A549 (cell line): ENCODE measurements around the gene ZSCAN20. TPM values are rescaled to one million over a fixed set of nuclear protein-coding genes. Genes with fewer than 3 reads are reported as not detected.

ENCODE experiments used
- ATAC-seq, 2 experiments: fragments of 200-7000 bp in 1 of 2; fragments of >200 bp in 1 of 2; cut with Nextera tagmentation in 1 of 2; cut with Tn5 transposase in 1 of 2; 3 replicates each; pipeline versions ENCODE4 v1.8.0 to v1.9.1; 2018 to 2020; ENCODE audit warnings: mild to moderate bottlenecking in 1 of 2, moderate library complexity in 1 of 2
- CTCF ChIA-PET: fragments of 300-600 bp; sonication (Branson Sonifier 250); formaldehyde crosslinking; extraction: SDS; loops from one replicate; lab custom pipeline; 2021; ENCODE audit warnings: antibody characterized with exemption, inconsistent platforms; lab: Yijun Ruan, JAX
- POLR2A ChIA-PET: fragments of 350-600 bp; formaldehyde crosslinking; extraction: SDS; loops from one replicate; lab custom pipeline; 2021; ENCODE audit warnings: antibody characterized with exemption, inconsistent platforms; lab: Yijun Ruan, JAX
- DNase-seq, 2 experiments: peaks; one replicate each; pipeline versions ENCODE4 v3.0.0 to v3.0.0-alpha.2; 2011 to 2016; ENCODE audit warnings: low read depth in 1 of 2, low spot score in 1 of 2
- FAIRE-seq: peaks from 2 replicates; lab custom pipeline; 2011; peaks lifted over from hg19 to GRCh38; lab: Jason Lieb, UNC
- H3K27ac ChIP-seq, 2 experiments: fragments of >200 bp; sonication (Bioruptor Twin); formaldehyde crosslinking; 3 replicates each; pipeline ENCODE4 v1.5.1; 2016 to 2017
- H3K4me1 ChIP-seq: fragments of >200 bp; sonication (Bioruptor Twin); formaldehyde crosslinking; 3 replicates; pipeline ENCODE4 v1.6.1; 2016
- H3K4me2 ChIP-seq: fragments of >200 bp; sonication (Bioruptor Twin); formaldehyde crosslinking; 3 replicates; pipeline ENCODE4 v1.6.1; 2016
- H3K4me3 ChIP-seq: fragments of >200 bp; sonication (Bioruptor Twin); formaldehyde crosslinking; 3 replicates; pipeline ENCODE4 v1.5.1; 2016
- H3K9me3 ChIP-seq: fragments of >200 bp; sonication (Bioruptor Twin); formaldehyde crosslinking; 3 replicates; pipeline ENCODE4 v1.6.1; 2016
- BHLHE40 ChIP-seq: IDR thresholded peaks from 2 replicates; pipeline ENCODE4 v1.6.1; 2012; ENCODE audit warnings: low read depth, low read length, inconsistent platforms
- CBX8 ChIP-seq: fragments of 200-600 bp; sonication (generic); IDR thresholded peaks from 2 replicates; pipeline ENCODE4 v1.6.1; 2016
- CEBPB ChIP-seq, 2 experiments: fragments of >200 bp in 1 of 2; sonication (Bioruptor Twin) in 1 of 2; formaldehyde crosslinking in 1 of 2; IDR thresholded peaks; 2 replicates each; pipeline ENCODE4 v1.6.1; 2012 to 2016
- E2F6 ChIP-seq: IDR thresholded peaks from 2 replicates; pipeline ENCODE4 v1.6.1; 2012; ENCODE audit warnings: low read depth, borderline replicate concordance
- EHF ChIP-seq: fragments of 250-450 bp; sonication (Bioruptor Pico); IDR thresholded peaks from 2 replicates; pipeline ENCODE4 v1.5.0; 2020; ENCODE audit warnings: mild to moderate bottlenecking
- EHMT2 ChIP-seq: fragments of 200-600 bp; sonication (generic); IDR thresholded peaks from 2 replicates; pipeline ENCODE4 v1.6.1; 2016; ENCODE audit warnings: antibody characterized with exemption, low read depth, mild to moderate bottlenecking, moderate library complexity
- ELK1 ChIP-seq: fragments of 150-350 bp; IDR thresholded peaks from 2 replicates; pipeline ENCODE4 v1.6.1; 2014; ENCODE audit warnings: low read depth, mild to moderate bottlenecking, low read length
- ESRRA ChIP-seq: fragments of 150-350 bp; IDR thresholded peaks from 2 replicates; pipeline ENCODE4 v1.6.1; 2014; ENCODE audit warnings: mild to moderate bottlenecking, low read length, borderline replicate concordance
- FOSB ChIP-seq: fragments of 250-450 bp; sonication (Bioruptor Pico); IDR thresholded peaks from 2 replicates; pipeline ENCODE4 v1.5.0; 2020; ENCODE audit warnings: mild to moderate bottlenecking, moderate library complexity
- FOSL2 ChIP-seq, 2 experiments: fragments of 450-650 bp in 1 of 2; fragments of >200 bp in 1 of 2; sonication (Bioruptor Twin) in 1 of 2; formaldehyde crosslinking; IDR thresholded peaks; 2 replicates each; pipeline versions ENCODE4 v1.5.0 to v1.6.1; 2016 to 2020; ENCODE audit warnings: mild to moderate bottlenecking in 1 of 2, moderate library complexity in 1 of 2
- HEYL ChIP-seq: fragments of 250-450 bp; sonication (Bioruptor Pico); IDR thresholded peaks from 2 replicates; pipeline ENCODE4 v1.8.0; 2021; ENCODE audit warnings: mild to moderate bottlenecking, moderate library complexity
- HMGXB4 ChIP-seq: fragments of 250-450 bp; sonication (Bioruptor Pico); IDR thresholded peaks from 2 replicates; pipeline ENCODE4 v1.5.0; 2021; ENCODE audit warnings: mild to moderate bottlenecking, moderate library complexity, borderline replicate concordance
- HOXA7 ChIP-seq: fragments of 250-450 bp; sonication (Bioruptor Pico); IDR thresholded peaks from 2 replicates; pipeline ENCODE4 v1.5.0; 2020; ENCODE audit warnings: mild to moderate bottlenecking, moderate library complexity
- HOXB13 ChIP-seq: fragments of 250-450 bp; sonication (Bioruptor Pico); IDR thresholded peaks from 2 replicates; pipeline ENCODE4 v1.5.0; 2020; ENCODE audit warnings: low read depth, mild to moderate bottlenecking, moderate library complexity
- KDM1A ChIP-seq: fragments of 200-600 bp; sonication (generic); IDR thresholded peaks from 2 replicates; pipeline ENCODE4 v1.6.1; 2016; ENCODE audit warnings: low read depth, mild to moderate bottlenecking
- MAX ChIP-seq: IDR thresholded peaks from 2 replicates; pipeline ENCODE4 v1.6.1; 2012
- MAZ ChIP-seq: fragments of 150-350 bp; IDR thresholded peaks from 2 replicates; pipeline ENCODE4 v1.6.1; 2014; ENCODE audit warnings: antibody characterized with exemption, low read depth, low read length, borderline replicate concordance
- MYC ChIP-seq: IDR thresholded peaks from 2 replicates; pipeline ENCODE4 v1.6.1; 2012; ENCODE audit warnings: mild to moderate bottlenecking, inconsistent platforms, low read length, improper control_type of control experiment, borderline replicate concordance
- NR3C1 ChIP-seq: fragments of >200 bp; sonication (Bioruptor Twin); formaldehyde crosslinking; IDR thresholded peaks from 3 replicates; pipeline ENCODE4 v1.6.1; 2017
- PHF8 ChIP-seq: fragments of 200-600 bp; sonication (generic); IDR thresholded peaks from 2 replicates; pipeline ENCODE4 v1.6.1; 2016; ENCODE audit warnings: low read depth, mild to moderate bottlenecking, antibody characterized with exemption, moderate library complexity, borderline replicate concordance
- POLR2AphosphoS2 ChIP-seq: conservative IDR thresholded peaks from 2 replicates; pipeline ENCODE4 v1.6.1; 2012; ENCODE audit warnings: low read length, improper control_type of control experiment, inconsistent platforms
- RCOR1 ChIP-seq: fragments of 150-350 bp; IDR thresholded peaks from 2 replicates; pipeline ENCODE4 v1.6.1; 2014; ENCODE audit warnings: antibody characterized with exemption, low read length, low read depth
- RFX5 ChIP-seq: fragments of 450-650 bp; IDR thresholded peaks from 2 replicates; pipeline ENCODE4 v1.7.1; 2014; ENCODE audit warnings: antibody characterized with exemption, mild to moderate bottlenecking, moderate library complexity
- TFCP2L1 ChIP-seq: fragments of 250-450 bp; sonication (Bioruptor Pico); IDR thresholded peaks from 2 replicates; pipeline ENCODE4 v1.5.0; 2021; ENCODE audit warnings: mild to moderate bottlenecking
- USF2 ChIP-seq: fragments of 450-650 bp; IDR thresholded peaks from 2 replicates; pipeline ENCODE4 v1.6.1; 2014; ENCODE audit warnings: antibody characterized with exemption
- ZFP36 ChIP-seq: fragments of 450-650 bp; IDR thresholded peaks from 2 replicates; pipeline ENCODE4 v1.6.1; 2014; ENCODE audit warnings: borderline replicate concordance; ENCODE audit not compliant: partially characterized antibody
- WGBS: methylation state at CpG from one replicate; pipeline ENCODE4 v1.1.6; 2017; ENCODE audit errors: missing lambda C conversion rate; 5-methylcytosine and 5-hydroxymethylcytosine counted together
- polyA plus RNA-seq, 4 experiments: library from polyadenylated mRNA; depleted of rRNA in 3 of 4; stranded (reverse); fragments of >200 nt; fragmentation: RNase III in 1 of 4; extraction: RNeasy Plus Mini Kit Qiagen cat#74134 plus additional on column Dnase treatment in 1 of 4; gene quantifications; 2 replicates in 3 of 4; 3 replicates in 1 of 4; pipeline ENCODE4 v1.2.3, GENCODE V29; 2011 to 2017
- TF ChIP-seq, protein P1 (sequence below): fragments of 200-600 bp; sonication (generic); IDR thresholded peaks from 2 replicates; pipeline ENCODE4 v1.6.1; 2016; ENCODE audit warnings: antibody characterized with exemption, mild to moderate bottlenecking, moderate library complexity
- TF ChIP-seq, protein P2 (sequence below): fragments of >200 bp; sonication (Bioruptor Twin); formaldehyde crosslinking; IDR thresholded peaks from 3 replicates; pipeline ENCODE4 v1.6.1; 2016

The ZSCAN20 gene
- polyA plus RNA-seq, 2 of the 4 experiments (the other 2 are of a cell fraction): 1.3 to 1.9 TPM

- DNase-seq (no peak), ATAC-seq (no peak), FAIRE-seq (no peak)
- 39% methylated on average over 4 of the region's 4 CpGs for WGBS
- TF ChIP-seq HMGXB4 (no peak), FOSB (CRISPR knock-in tag) (no peak), PHF8 (no peak), MAZ (no peak), MAX (no peak), HOXB13 (CRISPR knock-in tag) (no peak), ZFP36 (no peak), CEBPB (IDR thresholded peaks at IDR 0.05) (no peak), NR3C1 (no peak), RCOR1 (no peak), HEYL (CRISPR knock-in tag) (no peak), E2F6 (no peak), ELK1 (no peak), BHLHE40 (no peak), KDM1A (no peak), EHMT2 (no peak)
- TF ChIP-seq, protein P1, sequence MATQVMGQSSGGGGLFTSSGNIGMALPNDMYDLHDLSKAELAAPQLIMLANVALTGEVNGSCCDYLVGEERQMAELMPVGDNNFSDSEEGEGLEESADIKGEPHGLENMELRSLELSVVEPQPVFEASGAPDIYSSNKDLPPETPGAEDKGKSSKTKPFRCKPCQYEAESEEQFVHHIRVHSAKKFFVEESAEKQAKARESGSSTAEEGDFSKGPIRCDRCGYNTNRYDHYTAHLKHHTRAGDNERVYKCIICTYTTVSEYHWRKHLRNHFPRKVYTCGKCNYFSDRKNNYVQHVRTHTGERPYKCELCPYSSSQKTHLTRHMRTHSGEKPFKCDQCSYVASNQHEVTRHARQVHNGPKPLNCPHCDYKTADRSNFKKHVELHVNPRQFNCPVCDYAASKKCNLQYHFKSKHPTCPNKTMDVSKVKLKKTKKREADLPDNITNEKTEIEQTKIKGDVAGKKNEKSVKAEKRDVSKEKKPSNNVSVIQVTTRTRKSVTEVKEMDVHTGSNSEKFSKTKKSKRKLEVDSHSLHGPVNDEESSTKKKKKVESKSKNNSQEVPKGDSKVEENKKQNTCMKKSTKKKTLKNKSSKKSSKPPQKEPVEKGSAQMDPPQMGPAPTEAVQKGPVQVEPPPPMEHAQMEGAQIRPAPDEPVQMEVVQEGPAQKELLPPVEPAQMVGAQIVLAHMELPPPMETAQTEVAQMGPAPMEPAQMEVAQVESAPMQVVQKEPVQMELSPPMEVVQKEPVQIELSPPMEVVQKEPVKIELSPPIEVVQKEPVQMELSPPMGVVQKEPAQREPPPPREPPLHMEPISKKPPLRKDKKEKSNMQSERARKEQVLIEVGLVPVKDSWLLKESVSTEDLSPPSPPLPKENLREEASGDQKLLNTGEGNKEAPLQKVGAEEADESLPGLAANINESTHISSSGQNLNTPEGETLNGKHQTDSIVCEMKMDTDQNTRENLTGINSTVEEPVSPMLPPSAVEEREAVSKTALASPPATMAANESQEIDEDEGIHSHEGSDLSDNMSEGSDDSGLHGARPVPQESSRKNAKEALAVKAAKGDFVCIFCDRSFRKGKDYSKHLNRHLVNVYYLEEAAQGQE: no peak
- TF ChIP-seq, protein P2, sequence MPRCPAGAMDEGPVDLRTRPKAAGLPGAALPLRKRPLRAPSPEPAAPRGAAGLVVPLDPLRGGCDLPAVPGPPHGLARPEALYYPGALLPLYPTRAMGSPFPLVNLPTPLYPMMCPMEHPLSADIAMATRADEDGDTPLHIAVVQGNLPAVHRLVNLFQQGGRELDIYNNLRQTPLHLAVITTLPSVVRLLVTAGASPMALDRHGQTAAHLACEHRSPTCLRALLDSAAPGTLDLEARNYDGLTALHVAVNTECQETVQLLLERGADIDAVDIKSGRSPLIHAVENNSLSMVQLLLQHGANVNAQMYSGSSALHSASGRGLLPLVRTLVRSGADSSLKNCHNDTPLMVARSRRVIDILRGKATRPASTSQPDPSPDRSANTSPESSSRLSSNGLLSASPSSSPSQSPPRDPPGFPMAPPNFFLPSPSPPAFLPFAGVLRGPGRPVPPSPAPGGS: no peak
- Histone ChIP-seq H3K4me2 (no peak overlapping the region), H3K27ac (no peak overlapping the region), H3K4me3 (no peak overlapping the region), H3K9me3 (no peaks in the 10 kb centered on the region), H3K4me1 (no peaks in the 10 kb centered on the region)
- POLR2A ChIA-PET: no interaction called here
- CTCF ChIA-PET: no interaction called here
These were observed 55.5 kb downstream of the ZSCAN20 start for GRCh38 chr1:33527934-33528333.

DNA sequence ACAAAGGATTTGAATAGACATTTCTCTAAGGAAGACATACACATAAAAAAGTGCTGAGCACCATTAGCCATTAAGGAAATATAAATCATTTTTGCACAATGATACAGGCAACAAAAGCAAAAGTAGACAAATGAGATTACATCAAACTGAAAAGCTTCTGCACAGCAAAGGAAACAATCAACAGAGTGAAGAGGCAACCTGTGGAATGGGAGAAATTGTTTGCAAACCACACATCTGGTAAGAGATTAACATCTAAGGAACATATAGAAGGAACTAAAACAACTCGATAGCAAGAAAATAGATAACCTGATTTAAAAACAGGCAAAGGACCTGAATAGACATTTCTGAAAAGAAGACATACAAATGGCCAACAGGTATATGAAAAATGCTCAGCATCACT, 57.5 kb downstream of the ZSCAN20 start:
- Histone ChIP-seq H3K4me3 (no peak overlapping the region), H3K9me3 (no peaks in the 10 kb centered on the region), H3K4me2 (no peak overlapping the region), H3K27ac (no peak overlapping the region), H3K4me1 (no peaks in the 10 kb centered on the region)
- DNase-seq (no peak), ATAC-seq (no peak), FAIRE-seq (no peak)
- WGBS: 6% methylated on average over 1 of the region's 1 CpG
- POLR2A ChIA-PET: no interaction called here
- CTCF ChIA-PET: no interaction called here
- TF ChIP-seq ESRRA: no peak
- TF ChIP-seq EHF (CRISPR knock-in tag): no peak
- no peak for TF ChIP-seq TFCP2L1 (CRISPR knock-in tag)
- TF ChIP-seq MYC: no peak
- TF ChIP-seq POLR2AphosphoS2: no peak
- TF ChIP-seq ELK1: no peak
- no peak for TF ChIP-seq USF2
- no peak for TF ChIP-seq CEBPB (IDR thresholded peaks at IDR 0.05)
- TF ChIP-seq HOXA7 (CRISPR knock-in tag): no peak
- no peak for TF ChIP-seq HOXB13 (CRISPR knock-in tag)
- no peak for TF ChIP-seq RFX5
- TF ChIP-seq CBX8: no peak
- TF ChIP-seq FOSL2 (IDR thresholded peaks at IDR 0.05): no peak
- no peak for TF ChIP-seq FOSL2 (CRISPR knock-in tag; IDR thresholded peaks at IDR 0.05)
